ENCODE data around the gene GABARAP. TPM values are rescaled to one million over a fixed set of nuclear protein-coding genes. Genes with fewer than 3 reads are reported as not detected.

GABARAP gene
- total RNA-seq, 4 donors from 2014 or later: 112 to 840 (median 273) TPM

DNA sequence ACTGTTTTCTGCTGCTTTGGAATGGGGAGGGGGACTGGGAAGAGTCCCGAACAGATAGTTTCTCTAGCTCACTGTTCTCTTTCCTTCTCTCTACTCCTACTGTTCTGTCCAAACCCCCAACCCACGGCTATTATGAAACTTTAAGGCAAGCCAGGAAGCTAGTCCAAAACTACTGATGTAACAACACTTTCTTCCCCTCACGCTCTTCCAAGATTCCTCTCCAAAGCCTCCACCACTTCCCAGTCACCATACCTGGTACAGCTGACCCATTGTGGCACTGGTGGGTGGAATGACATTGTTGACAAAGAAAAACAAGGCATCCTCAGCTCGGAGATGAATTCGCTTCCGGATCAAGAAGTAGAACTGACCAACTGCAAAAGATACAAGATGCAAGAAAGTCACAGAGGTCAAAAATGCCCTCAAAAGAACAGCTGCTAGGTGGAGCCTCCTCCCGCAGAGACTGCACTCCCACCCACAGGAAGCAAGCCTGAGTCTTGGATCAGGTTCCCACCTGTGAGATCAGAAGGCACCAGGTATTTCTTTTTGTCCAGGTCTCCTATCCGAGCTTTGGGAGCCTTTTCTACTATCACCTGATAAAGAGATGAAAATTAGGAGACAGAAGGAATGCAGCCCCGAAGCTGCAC lies 1.0 kb downstream of the GABARAP start:
- 27 to 35% methylated on average over 9 of the region's 9 CpGs for WGBS, 2 donors
- TF ChIP-seq CTCF (IDR thresholded peaks at IDR 0.05): no peak
- TF ChIP-seq POLR2A (IDR thresholded peaks at IDR 0.05): no peak
- H3K4me3 ChIP-seq (replicated peaks in 1 of 3): peak overlapping the region; percentile 28 to 86 (median 78)
- intact Hi-C loops (cut with DNase I): no loop called here
- peak overlapping the region; percentile 85 to 99 (median 95) for H3K27ac ChIP-seq
- H3K9me3 ChIP-seq: no peaks in the 10 kb centered on the region
- H3K4me1 ChIP-seq: peaks cover 17 to 30% of the 10 kb centered on the region in 2 donors
- no peaks in the 10 kb centered on the region for H3K27me3 ChIP-seq
- no peak for DNase-seq
- H3K36me3 ChIP-seq: peaks cover 16 to 20% of the 10 kb centered on the region in 2 donors

DNA sequence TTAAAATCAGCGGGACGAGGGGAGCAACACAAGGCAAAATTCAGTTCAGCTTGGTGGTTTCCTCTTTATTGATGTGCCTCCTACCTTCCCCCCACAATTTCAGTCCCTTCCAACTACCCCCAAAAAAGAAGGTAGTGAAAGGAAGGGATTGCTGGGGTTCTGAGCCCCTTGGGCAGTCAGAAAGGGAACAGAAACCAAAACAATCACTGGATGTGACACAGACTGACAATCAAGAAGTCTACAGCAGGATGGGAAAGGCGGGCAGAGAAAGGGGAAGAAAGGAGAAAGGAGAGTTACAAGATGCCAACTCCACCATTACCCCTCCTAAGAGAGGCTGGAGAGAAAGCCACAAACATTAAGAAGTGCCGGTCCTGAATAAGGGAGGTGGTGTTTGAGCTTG lies 1.9 kb downstream of the GABARAP start:
- no peak for DNase-seq
- Histone ChIP-seq H3K9me3 (no peaks in the 10 kb centered on the region), H3K27me3 (no peaks in the 10 kb centered on the region), H3K4me1 (peaks cover 17 to 30% of the 10 kb centered on the region in 2 donors), H3K27ac (peak overlapping the region in 2 of 3 donors; percentile 16 to 95), H3K36me3 (peaks cover 13 to 25% of the 10 kb centered on the region in 2 donors), H3K4me3 (replicated peaks in 1 of 3) (no peak overlapping the region)
- intact Hi-C loops (cut with DNase I): no loop called here
- 77 to 80% methylated on average over 4 of the region's 4 CpGs for WGBS, 2 donors
- TF ChIP-seq POLR2A (IDR thresholded peaks at IDR 0.05) (no peak), CTCF (IDR thresholded peaks at IDR 0.05) (no peak)

GRCh38 chr17:7239091-7240027 lies 2.9 kb downstream of the GABARAP start, which contains the start of gene PHF23:
PHF23 (minus strand) TSS chr17:7239457; CDS start chr17:7239279, 178 bp downstream.
- H3K9me3 ChIP-seq: no peaks in the 10 kb centered on the region
- H3K36me3 ChIP-seq: peaks cover 7 to 19% of the 10 kb centered on the region in 2 donors
- H3K27ac ChIP-seq: peak within 1 kb of the TSS; percentile 73 to 96 (median 74)
- intact Hi-C loops (cut with DNase I): no loop called here
- H3K4me1 ChIP-seq: peaks cover 20 to 39% of the 10 kb centered on the region in 2 donors
- DNase-seq: peak; percentile 99 to 100
- H3K27me3 ChIP-seq: no peaks in the 10 kb centered on the region
- TF ChIP-seq POLR2A (IDR thresholded peaks at IDR 0.05): peak; percentile 34 to 76
- TF ChIP-seq CTCF (IDR thresholded peaks at IDR 0.05): peak in 2 of 6 experiments; percentile 8 to 26
- peak within 1 kb of the TSS; percentile 92 to 100 (median 99) for H3K4me3 ChIP-seq (replicated peaks in 1 of 3)
- WGBS, 2 donors: 0% methylated on average over 54 to 59 of the region's 72 CpGs

DNA sequence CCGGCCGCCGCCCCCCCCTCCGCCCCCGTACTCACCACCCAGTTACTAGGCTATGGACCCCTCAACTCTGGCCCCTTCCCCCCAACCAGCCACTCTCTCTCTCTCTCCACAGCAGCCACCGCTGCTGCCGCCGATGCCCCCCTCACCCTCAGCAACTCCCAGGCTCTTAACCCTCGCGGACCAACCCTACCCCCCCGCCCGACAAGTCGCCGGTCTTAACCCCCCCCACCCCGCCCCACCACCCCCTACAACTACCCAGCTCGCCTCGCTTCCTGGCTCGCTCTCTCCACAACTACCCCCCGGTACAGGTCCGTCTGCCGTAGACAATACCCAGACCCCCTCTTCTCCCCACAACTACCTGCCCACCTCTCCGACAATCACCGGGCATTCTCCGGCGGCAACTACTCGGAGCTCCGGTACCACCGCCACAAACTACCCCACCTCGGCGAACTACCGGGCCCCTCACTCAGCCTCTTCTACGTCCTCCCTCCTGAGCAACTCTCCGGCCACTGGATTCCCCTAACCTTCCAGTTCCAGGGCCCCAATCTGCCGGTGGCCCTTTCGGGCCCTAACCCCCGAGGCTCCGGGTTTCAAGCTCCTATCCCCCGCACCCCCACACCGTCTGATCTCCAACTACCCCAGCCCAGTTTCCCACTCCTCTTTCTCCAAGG lies 3.7 kb downstream of the GABARAP start:
- 1% methylated on average over 35 to 37 of the region's 39 CpGs for WGBS, 2 donors
- no peaks in the 10 kb centered on the region for H3K27me3 ChIP-seq
- TF ChIP-seq POLR2A (IDR thresholded peaks at IDR 0.05): no peak
- no peak for TF ChIP-seq CTCF (IDR thresholded peaks at IDR 0.05)
- intact Hi-C loops (cut with DNase I): no loop called here
- peak overlapping the region; percentile 73 to 96 (median 74) for H3K27ac ChIP-seq
- peaks cover 24 to 38% of the 10 kb centered on the region in 2 donors for H3K4me1 ChIP-seq
- DNase-seq: peak; percentile 25 to 46
- peak overlapping the region; percentile 92 to 100 (median 99) for H3K4me3 ChIP-seq (replicated peaks in 1 of 3)
- peaks cover 7 to 17% of the 10 kb centered on the region in 2 donors for H3K36me3 ChIP-seq
- H3K9me3 ChIP-seq: no peaks in the 10 kb centered on the region

Data from thyroid gland (tissue), 4 donors.